Activated naive CD4-positive, alpha-beta T cell treated with anti-CD3 and anti-CD28 coated beads, Interleukin-2, amount 50 U/mL, for 24 hours (primary cell): ENCODE measurements around the gene POLD2.

Source experiments
- H3K27ac Mint-ChIP-seq: one replicate; pipeline ENCODE4 v1.8.0; 2021; ENCODE audit warnings: mild to moderate bottlenecking, mixed read lengths
- H3K27me3 Mint-ChIP-seq: one replicate; pipeline ENCODE4 v1.8.0; 2021; ENCODE audit warnings: mixed read lengths
- H3K36me3 Mint-ChIP-seq: one replicate; pipeline ENCODE4 v1.8.0; 2021; ENCODE audit warnings: mixed read lengths
- H3K4me1 Mint-ChIP-seq: one replicate; pipeline ENCODE4 v1.8.0; 2021; ENCODE audit warnings: mixed read lengths
- H3K4me3 Mint-ChIP-seq: one replicate; pipeline ENCODE4 v1.8.0; 2021; ENCODE audit warnings: mild to moderate bottlenecking, mixed read lengths
- H3K9me3 Mint-ChIP-seq: one replicate; pipeline ENCODE4 v1.8.0; 2021; ENCODE audit warnings: mixed read lengths

Gene POLD2

GRCh38 chr7:44113764-44114354 lies 9.5 kb downstream of the POLD2 start:
- Mint-ChIP-seq H3K27me3 (no peaks in the 10 kb centered on the region), H3K9me3 (no peaks in the 10 kb centered on the region), H3K4me3 (no peak overlapping the region), H3K27ac (no peak overlapping the region), H3K36me3 (peaks cover 7% of the 10 kb centered on the region), H3K4me1 (peaks cover 4% of the 10 kb centered on the region)

GRCh38 chr7:44112997-44113763 lies 10.2 kb downstream of the POLD2 start:
- peaks cover 7% of the 10 kb centered on the region for H3K36me3 Mint-ChIP-seq
- H3K4me1 Mint-ChIP-seq = peaks cover 3% of the 10 kb centered on the region
- no peaks in the 10 kb centered on the region for H3K9me3 Mint-ChIP-seq
- no peak overlapping the region for H3K4me3 Mint-ChIP-seq
- H3K27ac Mint-ChIP-seq = no peak overlapping the region
- H3K27me3 Mint-ChIP-seq = no peaks in the 10 kb centered on the region

- H3K4me1 Mint-ChIP-seq = no peaks in the 10 kb centered on the region
- peaks cover 4% of the 10 kb centered on the region for H3K36me3 Mint-ChIP-seq
- no peaks in the 10 kb centered on the region for H3K27me3 Mint-ChIP-seq
- no peak overlapping the region for H3K27ac Mint-ChIP-seq
- no peak overlapping the region for H3K4me3 Mint-ChIP-seq
- H3K9me3 Mint-ChIP-seq = no peaks in the 10 kb centered on the region
Observed at GRCh38 chr7:44112231-44112996, 10.9 kb downstream of the POLD2 start.

- H3K9me3 Mint-ChIP-seq = no peaks in the 10 kb centered on the region
- no peak overlapping the region for H3K27ac Mint-ChIP-seq
- peaks cover 4% of the 10 kb centered on the region for H3K36me3 Mint-ChIP-seq
- H3K4me3 Mint-ChIP-seq = no peak overlapping the region
- H3K4me1 Mint-ChIP-seq = no peaks in the 10 kb centered on the region
- H3K27me3 Mint-ChIP-seq = no peaks in the 10 kb centered on the region
Observed at GRCh38 chr7:44111761-44112160, 11.6 kb downstream of the POLD2 start.

- Mint-ChIP-seq H3K4me3 (no peak overlapping the region), H3K4me1 (peaks cover 4% of the 10 kb centered on the region), H3K27me3 (no peaks in the 10 kb centered on the region), H3K36me3 (peaks cover 4% of the 10 kb centered on the region), H3K9me3 (no peaks in the 10 kb centered on the region), H3K27ac (no peak overlapping the region)
Observed at GRCh38 chr7:44110719-44111635, 12.4 kb downstream of the POLD2 start.

- Mint-ChIP-seq H3K9me3 (no peaks in the 10 kb centered on the region), H3K4me1 (peaks cover 14% of the 10 kb centered on the region), H3K4me3 (no peak overlapping the region), H3K27me3 (no peaks in the 10 kb centered on the region), H3K36me3 (peaks cover 4% of the 10 kb centered on the region), H3K27ac (no peak overlapping the region)
Observed at GRCh38 chr7:44109991-44110390, 13.4 kb downstream of the POLD2 start.

GRCh38 chr7:44108768-44109750 lies 14.3 kb downstream of the POLD2 start:
- H3K27me3 Mint-ChIP-seq = no peaks in the 10 kb centered on the region
- H3K27ac Mint-ChIP-seq = no peak overlapping the region
- no peak overlapping the region for H3K4me3 Mint-ChIP-seq
- no peaks in the 10 kb centered on the region for H3K9me3 Mint-ChIP-seq
- peaks cover 15% of the 10 kb centered on the region for H3K4me1 Mint-ChIP-seq
- peaks cover 4% of the 10 kb centered on the region for H3K36me3 Mint-ChIP-seq

DNA sequence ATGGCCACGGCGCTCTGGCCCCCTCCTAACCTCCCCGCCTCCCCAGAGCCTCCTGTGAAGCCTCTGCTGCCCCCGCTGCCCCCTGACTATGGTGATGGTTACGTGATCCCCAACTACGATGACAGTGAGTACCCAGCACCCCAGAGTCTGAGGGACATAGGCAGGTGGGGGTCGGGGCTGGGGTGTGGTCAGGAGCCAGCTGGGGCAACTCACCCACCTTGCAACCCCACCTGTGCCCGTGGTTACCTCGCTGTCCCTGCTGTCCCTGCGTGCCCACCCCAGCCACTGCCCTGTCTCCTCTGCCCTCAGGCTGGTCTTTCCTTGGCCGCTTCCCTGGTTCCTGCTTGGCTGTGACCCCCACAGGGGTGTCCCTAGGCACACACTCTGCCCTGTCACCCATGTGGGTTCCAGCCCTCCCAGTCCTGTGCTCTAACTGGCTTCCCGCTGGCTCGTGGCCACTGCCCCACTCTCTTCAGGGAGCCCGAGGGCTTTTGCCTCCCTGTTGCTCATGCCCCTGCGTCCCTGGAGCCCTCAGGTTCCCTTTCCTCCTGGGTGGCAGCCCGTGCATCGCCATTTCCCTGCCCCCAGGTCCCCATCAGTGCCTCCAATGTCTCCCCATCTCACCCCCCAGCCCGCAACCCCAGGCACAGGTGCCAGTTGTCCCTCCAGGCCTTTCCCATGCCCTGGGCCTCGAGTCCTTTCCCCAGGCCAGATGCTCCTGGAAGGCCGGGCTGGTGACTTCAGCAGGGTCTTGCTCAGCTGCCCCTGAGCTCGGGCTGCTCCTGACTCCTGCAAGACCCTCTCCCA lies 15.2 kb downstream of the POLD2 start:
- H3K4me1 Mint-ChIP-seq = peaks cover 19% of the 10 kb centered on the region
- H3K36me3 Mint-ChIP-seq = peaks cover 1% of the 10 kb centered on the region
- no peaks in the 10 kb centered on the region for H3K27me3 Mint-ChIP-seq
- H3K27ac Mint-ChIP-seq = no peak overlapping the region
- H3K9me3 Mint-ChIP-seq = no peaks in the 10 kb centered on the region
- peak overlapping the region; percentile 30 for H3K4me3 Mint-ChIP-seq

- Mint-ChIP-seq H3K36me3 (peaks cover 1% of the 10 kb centered on the region), H3K9me3 (no peaks in the 10 kb centered on the region), H3K27me3 (no peaks in the 10 kb centered on the region), H3K27ac (no peak overlapping the region), H3K4me3 (no peak overlapping the region), H3K4me1 (peaks cover 20% of the 10 kb centered on the region)
Observed at GRCh38 chr7:44107116-44107960, 16.0 kb downstream of the POLD2 start.

GRCh38 chr7:44106311-44107065 lies 16.9 kb downstream of the POLD2 start:
- H3K4me1 Mint-ChIP-seq = peaks cover 20% of the 10 kb centered on the region
- no peaks in the 10 kb centered on the region for H3K27me3 Mint-ChIP-seq
- peaks cover 1% of the 10 kb centered on the region for H3K36me3 Mint-ChIP-seq
- H3K27ac Mint-ChIP-seq = peak overlapping the region; percentile 76
- no peaks in the 10 kb centered on the region for H3K9me3 Mint-ChIP-seq
- H3K4me3 Mint-ChIP-seq = peak overlapping the region; percentile 85

DNA sequence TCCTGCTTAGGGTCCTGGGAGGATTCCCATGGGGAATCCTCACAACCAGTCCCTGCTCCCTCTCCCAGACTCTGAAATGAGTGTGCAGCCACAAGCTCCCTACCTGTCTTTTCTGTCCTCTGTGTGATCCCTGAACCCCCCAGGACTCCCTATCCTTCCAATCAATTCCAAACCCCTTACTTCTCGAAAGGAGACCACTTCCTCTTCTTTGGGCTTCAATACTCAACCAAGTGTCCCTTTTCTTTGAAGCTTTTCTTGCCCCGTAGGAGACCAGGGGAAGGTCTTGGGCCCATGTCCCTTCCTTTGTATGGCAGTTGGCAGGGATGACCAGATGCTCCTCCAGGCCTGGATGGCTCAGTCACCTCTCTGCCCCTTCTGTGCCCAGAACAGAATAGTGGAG lies 17.5 kb downstream of the POLD2 start:
- peaks cover 1% of the 10 kb centered on the region for H3K36me3 Mint-ChIP-seq
- peak overlapping the region; percentile 96 for H3K27ac Mint-ChIP-seq

More for the DNA sequence above, 17.5 kb downstream of the POLD2 start:
- Mint-ChIP-seq H3K27me3 (no peaks in the 10 kb centered on the region), H3K4me1 (peaks cover 20% of the 10 kb centered on the region), H3K9me3 (no peaks in the 10 kb centered on the region), H3K4me3 (peak overlapping the region; percentile 85)
